Esophagus mucosa (tissue), 1 donor: ENCODE results near the gene EML2. TPM values are rescaled to one million over a fixed set of nuclear protein-coding genes. Genes with fewer than 3 reads are reported as not detected.
"Not testable (repeated sequence)": the region's sequence is repeated elsewhere in the genome, so short reads cannot be mapped to it uniquely, and the experiment has no call there.

Experiments
- ATAC-seq: fragments of 200-7000 bp; cut with Tn5 transposase; one replicate; pipeline ENCODE4 v1.9.1; 2020
- total RNA-seq: library from RNA; stranded (reverse); gene quantifications from one replicate; pipeline ENCODE4 v1.2.4, GENCODE V29; 2023
- donor health status: DM: yes; HTN: yes; CAD: no.

The EML2 gene
- total RNA-seq, 1 donor from 2014 or later = 85.4 TPM

DNA sequence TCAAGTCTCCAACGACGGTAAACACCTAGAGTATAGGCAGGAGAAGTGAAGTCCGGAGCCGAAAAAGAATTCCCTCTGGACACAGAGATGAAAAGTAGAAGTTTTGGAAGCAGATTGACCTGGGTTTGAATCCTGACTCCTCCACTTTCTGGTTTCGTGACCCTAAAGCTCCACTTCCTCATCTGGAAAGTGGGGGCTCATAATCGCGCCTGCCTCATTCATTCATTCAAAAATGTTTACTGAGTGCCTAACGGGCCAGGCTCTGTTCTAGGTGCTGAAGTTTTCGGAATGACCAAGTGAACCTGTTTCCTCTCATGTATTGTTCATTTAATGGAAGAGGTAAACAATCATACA, 7.1 kb upstream of the EML2 start:
- ATAC-seq = no peak

DNA sequence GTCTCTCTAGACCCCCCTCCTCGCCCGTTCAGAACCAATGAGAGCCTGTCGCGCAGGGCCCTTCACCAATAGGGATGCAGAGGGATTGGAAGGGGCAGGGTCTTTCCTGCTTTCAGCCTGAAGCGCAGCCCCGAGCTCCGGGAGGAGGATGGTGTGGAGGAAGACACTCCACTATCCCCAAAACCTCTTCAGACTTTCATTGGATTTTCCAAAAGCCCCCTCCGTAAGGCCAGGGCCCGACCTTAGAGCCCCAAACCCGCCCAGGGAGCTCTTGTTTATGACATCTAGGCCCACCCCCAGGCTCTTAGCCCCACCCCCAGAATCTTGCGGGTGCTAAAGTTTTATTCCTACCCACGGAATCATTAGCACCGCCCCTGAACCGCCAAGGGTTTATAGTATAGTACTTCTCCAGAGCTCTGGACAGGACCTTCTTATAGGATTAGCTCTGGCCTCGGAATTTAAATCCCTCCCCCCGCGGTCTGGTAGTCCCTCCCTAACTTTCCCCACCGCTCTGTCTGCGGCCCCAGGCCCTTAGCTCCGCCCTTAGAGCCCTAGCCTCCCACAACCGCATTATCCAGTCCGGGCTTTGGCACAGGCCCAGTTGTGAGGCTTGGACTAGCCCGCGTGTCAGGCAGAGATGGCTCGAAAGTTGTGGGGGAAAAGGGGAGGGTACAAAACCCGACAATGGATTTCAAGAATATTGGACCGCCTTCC, 6.6 kb upstream of the EML2 start:
- ATAC-seq = no peak

DNA sequence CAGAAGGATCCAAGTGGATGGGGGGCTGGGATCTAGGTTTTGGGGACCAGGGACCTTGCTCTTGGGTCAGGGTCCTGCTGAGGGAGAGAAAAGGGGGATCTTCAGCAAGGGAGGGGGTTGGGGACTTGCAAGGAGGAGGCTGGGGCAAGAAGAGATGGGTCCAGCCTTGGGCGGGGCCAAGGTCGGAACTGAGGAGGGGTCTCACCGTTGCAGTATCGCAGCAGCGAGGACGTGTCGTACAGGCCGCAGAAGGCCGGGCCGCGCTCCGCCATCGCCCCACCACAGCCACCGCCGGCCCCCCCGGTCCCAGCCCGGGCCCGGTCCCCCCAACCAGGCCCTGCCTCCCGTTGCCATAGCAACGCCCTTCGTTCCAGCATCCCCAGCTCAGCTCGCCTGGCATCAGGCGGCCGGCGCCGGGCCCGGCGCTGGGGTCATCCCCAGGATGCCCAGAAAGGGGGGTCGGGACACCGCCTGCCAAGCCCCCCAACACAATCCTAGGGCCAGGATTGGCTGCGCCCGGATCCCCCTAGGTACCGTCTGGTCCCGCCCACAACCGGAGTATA, 6.0 kb upstream of the EML2 start:
- no peak for ATAC-seq

DNA sequence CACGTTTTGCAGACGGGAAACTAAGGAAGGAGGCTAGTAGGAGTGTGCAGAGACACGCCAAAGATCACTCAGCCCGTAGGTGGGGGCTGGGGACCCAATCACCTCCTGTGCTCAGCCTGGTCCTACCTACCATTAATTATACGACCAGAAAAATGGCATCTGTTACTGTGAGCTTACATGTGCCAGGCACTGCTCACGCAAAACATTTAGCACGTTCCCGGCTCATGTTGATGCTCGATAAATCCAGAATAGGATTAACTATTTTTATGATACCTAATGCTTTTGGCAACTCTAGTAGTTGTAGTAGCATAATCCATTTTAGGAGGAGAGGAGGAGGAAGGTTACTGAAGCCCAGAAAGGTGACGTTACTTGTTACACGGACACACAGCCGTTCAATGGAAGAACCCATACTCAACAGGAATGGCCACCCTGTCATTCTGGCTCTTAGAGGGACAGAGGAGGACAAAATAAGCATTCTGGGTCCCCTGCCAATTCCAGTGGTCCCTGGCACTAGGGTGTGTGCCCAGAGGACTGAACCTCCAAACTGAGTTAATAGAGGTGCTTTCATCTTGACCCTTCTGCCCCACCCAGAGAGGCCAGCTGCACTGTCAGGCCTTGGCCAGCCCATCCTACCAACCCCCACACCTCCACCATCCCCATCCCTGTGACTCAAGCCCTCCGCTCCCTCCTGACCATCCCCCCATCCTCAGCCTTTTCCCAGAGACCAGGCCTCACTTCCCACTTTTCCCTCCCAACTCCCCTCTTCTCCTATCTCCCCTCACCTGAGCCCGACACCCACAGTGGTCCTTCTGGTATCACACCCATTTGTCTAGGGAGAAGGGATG, 5.0 kb upstream of the EML2 start:
- ATAC-seq = no peak

DNA sequence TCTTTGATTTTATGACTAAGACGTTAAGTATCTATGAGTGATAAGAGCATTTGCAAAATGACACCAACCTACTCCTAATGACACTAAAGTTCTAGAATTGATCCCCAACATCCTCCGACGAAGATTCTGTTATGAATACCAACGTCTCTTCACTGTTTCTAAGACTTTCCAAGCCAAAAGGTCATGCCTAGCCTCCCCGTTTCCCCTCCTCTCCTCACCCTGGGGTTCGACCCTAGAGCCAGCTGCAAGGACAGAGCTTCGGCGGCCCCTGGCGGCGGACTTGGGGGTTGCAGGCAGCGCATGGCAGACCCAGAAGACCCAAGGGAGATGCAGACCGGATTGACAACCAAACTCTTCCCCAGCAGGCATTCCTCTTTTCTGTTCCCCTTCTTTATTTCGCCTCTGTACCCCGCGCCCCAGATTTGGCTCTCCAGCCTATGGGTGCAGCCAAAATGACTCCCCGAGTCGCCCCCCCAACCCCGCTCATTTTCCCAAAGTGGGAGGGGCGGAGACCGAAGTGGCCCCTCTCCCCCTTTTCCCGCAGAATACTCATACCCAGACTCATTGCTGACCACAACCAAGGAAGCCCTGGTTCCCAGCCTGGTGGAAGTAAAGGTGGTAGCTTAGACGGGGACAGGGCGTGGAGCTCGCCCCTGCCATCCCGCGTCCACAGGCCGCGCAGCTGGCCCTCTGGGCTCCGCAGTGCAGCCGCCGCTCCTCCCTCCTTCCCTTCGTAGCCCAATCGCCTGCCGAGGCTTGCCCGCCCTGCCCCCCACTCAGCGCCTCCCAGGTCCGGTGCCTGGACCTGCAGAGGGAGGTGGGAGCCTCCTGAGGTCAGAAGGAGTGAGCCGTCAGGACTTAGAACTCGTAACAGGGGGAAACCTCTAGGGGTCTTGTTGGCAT, 4.1 kb upstream of the EML2 start:
- ATAC-seq = peak; percentile 31

DNA sequence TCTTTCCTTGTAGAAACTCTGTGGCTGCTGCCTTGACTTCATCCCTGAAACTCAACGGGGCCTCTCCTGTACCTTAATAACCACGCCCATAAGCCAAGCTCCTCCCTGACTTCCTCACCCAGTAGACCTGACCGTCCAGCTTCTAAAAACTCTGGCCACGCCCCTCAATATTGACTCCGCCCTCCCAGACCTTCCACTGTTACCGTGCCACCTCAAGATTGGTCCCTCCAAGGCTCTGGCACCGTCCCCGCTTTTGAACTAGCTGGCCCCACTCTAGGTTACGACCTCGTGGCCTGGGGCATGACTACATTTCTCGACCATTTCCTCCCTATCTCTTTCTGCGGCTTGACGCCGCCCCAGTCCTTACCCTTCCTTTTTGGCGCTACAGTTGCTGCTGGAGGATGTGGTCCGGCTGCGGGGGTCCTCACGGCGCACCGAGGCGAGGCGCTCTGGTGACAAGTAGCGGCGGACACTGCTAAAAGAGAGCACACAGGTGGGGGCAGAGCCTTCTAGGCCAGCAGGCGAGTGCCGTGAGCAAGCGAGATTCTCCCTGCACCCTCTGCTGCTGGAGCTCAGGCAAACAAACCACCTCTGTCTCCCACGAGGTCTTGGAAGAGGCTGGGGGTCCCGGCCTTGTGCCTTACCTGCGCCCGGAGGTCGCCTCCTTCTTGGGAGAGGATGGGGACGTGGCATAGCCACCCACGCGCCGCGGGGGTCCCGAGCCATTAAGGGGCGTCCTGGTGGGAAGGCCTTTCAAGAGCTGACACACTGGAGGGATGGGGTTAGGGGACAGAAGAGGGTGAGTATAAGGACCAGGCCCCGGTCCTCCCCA, 2.3 kb upstream of the EML2 start:
- ATAC-seq = peak; percentile 75

DNA sequence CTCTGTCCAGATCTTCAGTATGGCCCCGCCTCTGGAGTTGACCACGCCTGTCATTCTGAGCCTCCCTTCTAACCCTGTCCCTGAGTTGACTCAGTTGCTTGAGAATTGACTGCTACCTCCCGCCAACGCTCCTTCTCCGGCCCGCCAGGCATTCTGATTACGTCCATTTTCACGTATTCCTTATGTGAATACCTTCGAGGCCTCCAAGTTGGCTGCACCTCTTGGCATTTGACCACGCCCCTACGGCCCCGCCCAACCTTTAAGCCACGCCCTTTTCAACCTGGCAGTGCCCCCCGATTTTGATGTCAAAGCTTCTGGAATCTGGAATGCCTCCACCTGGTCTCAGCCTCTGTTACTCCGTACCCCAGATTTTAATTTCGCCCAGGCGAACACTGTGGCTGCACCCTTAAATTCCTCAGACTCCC, 1.7 kb upstream of the EML2 start:
- ATAC-seq = peak; percentile 0

DNA sequence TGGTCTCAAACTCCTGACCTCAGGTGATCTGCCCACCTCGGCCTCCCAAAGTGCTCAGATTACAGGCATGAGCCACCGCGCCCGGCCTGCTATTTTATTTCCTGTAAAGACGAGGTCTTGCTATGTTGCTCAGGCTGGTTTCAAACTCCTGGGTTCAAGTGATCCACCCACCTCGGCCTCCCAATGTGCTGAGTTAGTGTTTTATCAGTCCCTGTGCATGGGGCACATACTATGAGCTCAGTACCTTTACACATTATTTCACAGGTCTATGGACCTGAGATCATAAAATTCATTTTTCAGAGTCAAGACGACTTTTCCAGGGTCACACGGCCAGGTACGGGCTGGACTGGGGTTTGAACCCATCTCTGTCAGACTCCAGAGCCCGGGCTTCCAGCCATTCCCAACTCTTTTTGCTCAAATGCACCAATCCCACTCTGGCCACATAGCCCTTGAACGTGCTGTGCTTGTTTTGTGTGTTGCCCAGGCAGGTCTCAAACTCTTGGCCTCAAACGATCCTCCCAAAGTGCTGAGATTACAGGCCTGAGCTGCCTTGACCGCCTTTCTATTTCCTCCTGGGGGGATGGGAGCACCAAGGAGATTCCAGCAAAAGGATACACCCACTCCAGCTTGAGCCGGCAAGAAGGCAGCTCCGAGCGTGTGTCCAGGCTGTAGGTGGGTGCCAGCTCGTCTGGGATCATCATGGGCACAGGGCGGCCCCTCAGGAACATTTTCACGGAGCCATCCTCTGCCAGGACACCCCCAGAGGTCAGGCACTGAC, 1.1 kb downstream of the EML2 start:
- ATAC-seq = peak; percentile 19

DNA sequence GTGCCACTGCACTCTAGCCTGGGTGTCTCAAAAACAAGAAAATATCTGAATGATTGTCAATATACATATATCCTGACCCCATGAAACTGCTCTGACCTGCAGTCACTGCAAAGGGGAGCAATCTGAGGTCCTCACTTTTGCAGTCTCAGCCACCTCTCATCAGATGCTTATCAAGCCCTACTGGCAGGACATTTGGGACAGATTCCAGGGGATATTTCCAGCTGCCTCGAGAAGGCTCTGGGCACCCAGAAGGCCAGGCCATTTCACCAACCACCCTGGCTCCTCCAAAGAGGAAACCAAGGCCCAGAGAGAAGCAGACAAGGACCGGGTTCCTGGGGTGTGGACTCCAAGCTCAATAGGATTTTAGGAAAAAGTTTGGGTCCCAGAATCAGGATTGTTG, 2.3 kb downstream of the EML2 start:
- ATAC-seq = no peak

DNA sequence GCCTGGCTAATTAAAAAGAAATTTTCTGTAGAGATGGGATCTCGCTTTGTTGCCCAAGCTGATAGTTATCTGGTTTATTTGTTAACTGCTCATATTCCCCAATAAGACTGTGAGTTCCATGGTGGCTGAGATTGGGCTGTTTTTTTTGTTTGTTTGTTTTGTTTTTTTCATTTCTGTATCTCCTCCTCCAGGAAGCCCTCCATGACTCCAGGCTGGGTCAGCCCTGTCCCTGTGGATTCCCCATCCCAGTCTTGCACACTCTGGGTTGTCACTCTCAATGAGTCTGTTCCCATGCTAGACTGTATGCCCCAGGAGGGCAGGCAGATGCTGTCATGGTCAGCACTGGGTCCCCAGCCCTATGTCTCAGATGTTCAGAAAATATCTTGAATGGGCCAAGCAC, 2.9 kb downstream of the EML2 start:
- no peak for ATAC-seq

DNA sequence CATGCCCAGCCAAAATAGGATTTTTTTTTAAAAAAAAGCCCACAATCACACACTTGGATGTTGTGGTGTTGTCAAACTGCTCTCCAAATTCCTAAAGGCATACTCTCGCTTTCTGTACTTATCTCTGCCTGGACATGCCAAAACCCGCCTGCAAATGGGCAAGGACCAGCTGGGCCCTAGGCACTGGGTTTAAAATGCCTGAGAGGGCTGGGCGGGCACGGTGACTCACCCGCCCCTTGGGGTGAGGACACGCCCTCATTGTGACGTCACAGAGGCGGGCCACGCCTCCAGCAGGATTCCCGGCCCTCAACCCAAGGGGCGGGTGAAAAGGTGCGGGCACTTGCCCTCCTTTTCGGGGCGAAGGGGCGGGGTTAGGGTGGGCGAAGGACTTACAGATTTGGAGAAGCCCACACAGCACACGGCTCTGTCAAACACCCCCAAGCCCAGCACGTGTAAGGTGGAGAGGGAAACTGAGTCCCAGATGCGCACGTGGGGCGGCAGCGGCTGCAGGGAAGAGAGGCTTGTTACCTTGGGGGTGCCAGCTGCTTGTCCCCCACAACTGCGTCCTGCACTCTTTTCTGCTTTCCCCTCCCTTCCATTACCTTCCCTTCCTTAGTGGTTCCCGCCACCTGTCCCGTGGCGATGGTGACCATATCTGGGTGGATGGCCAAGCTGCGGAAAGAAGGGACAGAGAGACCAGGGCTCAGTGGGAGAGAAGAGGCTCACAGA, 6.6 kb downstream of the EML2 start:
- ATAC-seq = peak; percentile 95

DNA sequence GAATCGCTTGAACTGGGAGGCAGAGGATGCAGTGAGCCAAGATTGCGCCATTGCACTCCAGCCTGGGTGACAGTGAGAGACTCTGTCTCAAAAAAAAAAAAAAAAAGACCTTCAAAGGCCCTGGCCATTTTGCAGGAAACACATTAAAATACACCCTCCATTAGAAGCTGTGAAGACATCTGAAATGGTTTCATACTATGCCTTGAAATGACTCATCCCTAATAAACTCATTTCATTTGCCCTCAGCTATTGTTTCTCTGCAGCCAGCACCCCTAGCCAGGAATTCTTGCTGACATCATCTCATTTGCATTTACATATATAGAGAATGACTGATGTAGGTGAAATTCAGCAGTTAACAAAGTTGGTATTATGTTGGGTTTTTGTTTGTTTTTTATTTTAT, 8.7 kb downstream of the EML2 start:
- peak; percentile 72 for ATAC-seq

DNA sequence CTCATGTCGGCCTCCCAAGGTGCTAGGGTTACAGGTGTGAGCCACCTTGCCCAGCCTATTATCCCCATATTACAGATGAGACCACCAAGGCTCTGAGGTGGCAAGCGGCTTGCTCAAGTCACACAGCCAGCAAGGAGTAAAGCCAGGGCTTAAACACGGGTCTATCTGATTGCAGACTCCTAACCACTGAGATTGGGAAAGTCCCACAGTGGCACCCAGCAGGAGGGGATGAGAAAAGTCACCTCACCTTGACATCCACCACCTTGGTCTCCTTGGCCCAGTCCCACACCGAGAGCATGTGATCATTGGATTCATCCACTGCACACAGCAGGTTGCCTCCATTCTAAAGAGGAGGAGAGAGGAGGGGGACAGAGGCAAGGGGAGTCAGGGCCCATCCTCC, 9.5 kb downstream of the EML2 start:
- no peak for ATAC-seq

DNA sequence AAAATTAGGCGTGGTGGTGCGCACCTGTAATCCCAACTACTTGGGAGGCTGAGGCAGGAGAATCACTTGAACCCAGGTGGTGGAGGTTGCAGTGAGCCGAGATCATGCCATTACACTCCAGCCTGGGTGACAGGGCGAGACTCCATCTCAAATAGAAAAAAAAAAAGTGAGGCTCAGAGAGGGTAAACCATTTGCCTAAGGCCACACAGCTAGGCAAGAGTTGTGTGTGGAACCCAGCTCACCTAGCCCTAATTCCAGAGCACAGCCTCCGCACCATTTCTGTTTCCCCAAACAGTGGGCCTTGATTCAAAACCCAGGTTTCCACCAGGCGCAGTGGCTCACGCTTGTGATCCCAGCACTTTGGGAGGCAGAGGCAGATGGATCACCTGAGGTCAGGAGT, 11.0 kb downstream of the EML2 start:
- not testable (repeated sequence) for ATAC-seq

DNA sequence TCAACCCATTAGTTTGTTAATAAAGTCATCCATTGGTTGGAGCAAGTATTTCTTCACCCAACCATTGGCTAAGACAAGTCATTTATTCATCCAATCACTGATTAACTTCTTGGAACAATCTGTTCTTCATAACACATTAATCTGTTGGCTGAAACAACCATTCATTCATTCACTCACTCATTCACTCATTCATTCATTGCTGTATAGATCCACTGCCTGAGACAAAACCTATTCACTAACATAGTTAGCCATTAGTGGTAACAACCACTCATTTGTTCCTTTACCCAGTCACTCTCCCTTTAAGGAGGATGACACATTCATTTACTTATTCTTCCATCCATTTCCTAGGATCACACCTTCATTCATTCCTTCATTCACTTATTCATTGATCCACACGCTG, 15.2 kb downstream of the EML2 start:
- no peak for ATAC-seq

DNA sequence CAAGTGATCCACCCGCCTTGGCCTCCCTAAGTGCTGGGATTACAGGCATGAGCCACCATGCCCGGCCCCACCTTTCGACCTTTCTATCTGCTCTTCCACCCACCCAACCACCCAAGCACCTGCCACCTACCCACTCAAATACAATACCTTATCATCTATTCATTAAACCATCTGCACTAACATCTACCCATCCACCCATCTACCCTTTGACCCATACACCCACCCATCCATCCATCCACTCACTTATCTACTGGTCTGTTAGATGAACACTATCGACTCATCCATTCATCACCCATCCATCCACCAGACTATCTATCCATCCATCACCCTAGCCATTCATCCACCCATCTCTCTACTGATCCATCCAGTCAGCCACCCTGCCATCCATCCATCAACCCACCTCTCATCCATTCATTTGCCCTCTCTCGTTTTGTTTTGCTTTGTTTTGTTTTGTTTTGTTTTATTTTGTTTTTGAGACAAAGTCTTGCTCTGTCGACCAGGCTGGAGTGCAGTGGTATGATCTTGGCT, 17.2 kb downstream of the EML2 start:
- no peak for ATAC-seq

DNA sequence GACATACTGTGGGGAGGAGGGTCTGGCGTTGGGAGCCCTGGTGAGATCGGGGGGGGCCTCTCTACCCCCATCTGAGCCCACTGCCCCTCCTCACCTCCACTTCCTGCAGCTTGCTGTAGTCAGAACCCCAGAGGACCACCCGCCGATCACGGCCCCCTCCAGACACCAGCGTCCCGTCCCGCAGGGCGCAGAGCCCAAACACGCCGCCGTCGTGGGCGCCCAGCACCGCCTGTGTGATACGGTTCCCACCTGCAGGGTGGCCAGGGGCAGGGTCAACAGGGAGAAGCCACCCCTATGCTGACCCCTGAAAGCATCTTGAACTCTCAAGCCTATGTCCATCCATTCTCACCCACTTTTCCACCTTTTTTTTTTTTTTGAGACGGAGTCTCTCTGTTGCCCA, 17.8 kb downstream of the EML2 start:
- no peak for ATAC-seq

DNA sequence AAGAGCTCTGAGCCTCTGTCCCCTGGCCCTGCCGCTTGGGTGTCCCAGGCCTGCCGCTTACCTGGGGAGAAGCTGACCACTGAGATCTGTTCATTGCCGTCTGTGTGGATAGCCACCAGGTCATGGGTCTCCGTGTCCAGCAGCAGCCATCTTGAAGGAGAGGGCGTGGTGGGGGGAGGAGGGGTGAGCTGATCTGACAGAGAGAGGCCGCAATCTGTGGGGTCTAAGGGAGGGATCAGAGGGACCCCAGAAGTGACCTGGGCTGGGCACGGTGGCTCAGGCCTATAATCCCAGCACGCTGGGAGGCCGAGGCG, 22.5 kb downstream of the EML2 start:
- ATAC-seq = no peak

DNA sequence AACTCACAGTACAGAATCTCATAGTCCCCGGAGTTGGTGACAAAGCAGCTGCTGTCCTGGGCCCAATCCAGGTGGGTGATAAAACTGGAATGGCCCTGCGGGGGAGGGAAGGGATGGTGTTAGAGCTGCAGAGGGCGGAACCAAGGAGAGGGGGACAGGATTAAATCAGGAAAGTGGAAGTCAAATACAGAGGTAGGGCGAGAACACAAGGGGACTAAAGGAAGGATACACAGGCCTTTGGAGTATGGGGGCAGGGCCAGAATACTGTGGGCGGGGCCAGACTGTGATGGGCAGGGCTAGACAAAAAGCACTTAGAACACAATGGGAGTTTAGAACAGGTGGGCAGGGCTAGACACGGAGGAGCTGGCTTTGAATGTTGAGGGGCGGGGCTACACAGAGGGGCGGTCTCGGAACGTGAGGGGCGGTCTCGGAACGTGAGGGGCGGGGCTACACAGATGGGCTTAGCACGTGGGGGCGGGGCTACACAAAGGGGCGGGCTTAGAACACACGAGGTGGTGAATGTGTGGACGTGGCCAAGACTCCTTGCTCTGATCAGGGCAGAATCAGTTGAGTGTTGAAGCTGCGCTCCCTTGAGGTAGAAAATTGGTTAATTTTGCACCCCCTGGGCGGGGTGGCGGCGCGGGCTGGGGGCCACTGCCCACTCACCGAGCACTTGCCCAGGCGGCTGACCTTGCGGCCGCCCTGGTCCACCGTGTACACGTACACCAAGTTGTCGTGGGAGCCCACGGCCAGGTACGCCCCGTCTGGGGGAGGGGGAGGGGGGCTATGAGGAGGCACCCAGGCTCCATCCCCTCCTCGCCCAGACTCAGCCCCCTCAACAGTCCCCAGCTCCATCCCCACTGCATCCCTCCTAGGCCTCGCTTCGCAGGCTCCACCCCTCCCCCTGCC, 23.1 kb downstream of the EML2 start:
- peak; percentile 83 for ATAC-seq
